C4-2B (cell line): Measurements from ENCODE around the gene SLC9A9.
A peak's percentile ranks its signal among the peaks of the same experiment; 100 is the strongest.

Experiments used
- ZFX ChIP-seq: fragments of 450-650 bp; IDR thresholded peaks from 2 replicates; pipeline ENCODE4 v1.6.1; 2017
- TF ChIP-seq, protein P1 (sequence below): fragments of 450-650 bp; conservative IDR thresholded peaks from 2 replicates; pipeline ENCODE4 v1.5.1; 2017; ENCODE audit warnings: mild to moderate bottlenecking

DNA sequence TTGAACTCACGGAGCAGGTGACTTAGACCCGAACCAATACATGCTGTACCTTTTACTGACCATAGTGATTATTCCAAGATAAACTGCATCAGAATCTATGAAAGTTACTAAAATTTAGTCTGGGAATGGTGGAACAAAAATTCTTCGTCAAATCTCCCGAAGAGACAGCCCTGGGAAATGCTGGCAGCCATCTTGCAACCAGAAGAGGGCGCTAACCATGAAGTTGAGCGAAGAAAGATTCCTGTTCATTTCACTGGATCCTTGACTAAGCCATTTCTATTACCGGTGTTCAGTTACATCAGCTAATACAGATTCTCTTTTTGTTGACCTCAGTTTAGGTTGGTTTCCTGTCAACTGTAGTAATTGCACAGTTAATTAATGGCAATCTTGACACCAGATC, 199.6 kb downstream of the SLC9A9 start:
- TF ChIP-seq, protein P1, sequence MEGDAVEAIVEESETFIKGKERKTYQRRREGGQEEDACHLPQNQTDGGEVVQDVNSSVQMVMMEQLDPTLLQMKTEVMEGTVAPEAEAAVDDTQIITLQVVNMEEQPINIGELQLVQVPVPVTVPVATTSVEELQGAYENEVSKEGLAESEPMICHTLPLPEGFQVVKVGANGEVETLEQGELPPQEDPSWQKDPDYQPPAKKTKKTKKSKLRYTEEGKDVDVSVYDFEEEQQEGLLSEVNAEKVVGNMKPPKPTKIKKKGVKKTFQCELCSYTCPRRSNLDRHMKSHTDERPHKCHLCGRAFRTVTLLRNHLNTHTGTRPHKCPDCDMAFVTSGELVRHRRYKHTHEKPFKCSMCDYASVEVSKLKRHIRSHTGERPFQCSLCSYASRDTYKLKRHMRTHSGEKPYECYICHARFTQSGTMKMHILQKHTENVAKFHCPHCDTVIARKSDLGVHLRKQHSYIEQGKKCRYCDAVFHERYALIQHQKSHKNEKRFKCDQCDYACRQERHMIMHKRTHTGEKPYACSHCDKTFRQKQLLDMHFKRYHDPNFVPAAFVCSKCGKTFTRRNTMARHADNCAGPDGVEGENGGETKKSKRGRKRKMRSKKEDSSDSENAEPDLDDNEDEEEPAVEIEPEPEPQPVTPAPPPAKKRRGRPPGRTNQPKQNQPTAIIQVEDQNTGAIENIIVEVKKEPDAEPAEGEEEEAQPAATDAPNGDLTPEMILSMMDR: peak; percentile 71
- no peak for TF ChIP-seq ZFX
